Subcutaneous adipose tissue (tissue), 4 donors: ENCODE data around the gene MAPKAP1. TPM values are rescaled to one million over a fixed set of nuclear protein-coding genes. Genes with fewer than 3 reads are reported as not detected.

Source experiments
- total RNA-seq, 4 donors: library from RNA; depleted of rRNA; stranded (reverse); fragments of >200 nt; gene quantifications; one replicate each; pipeline ENCODE4 v1.1.0, GENCODE V29; 2016
- TF ChIP-seq, protein P1 (sequence below): fragments of 450-650 bp; IDR thresholded peaks from one replicate; pipeline ENCODE4 v1.5.1; 2016; ENCODE audit warnings: low read depth, mild to moderate bottlenecking, control low read depth, antibody characterized with exemption, moderate library complexity

MAPKAP1 gene
- total RNA-seq, 4 donors from 2014 or later = 64.4 to 146 (median 83.9) TPM

DNA sequence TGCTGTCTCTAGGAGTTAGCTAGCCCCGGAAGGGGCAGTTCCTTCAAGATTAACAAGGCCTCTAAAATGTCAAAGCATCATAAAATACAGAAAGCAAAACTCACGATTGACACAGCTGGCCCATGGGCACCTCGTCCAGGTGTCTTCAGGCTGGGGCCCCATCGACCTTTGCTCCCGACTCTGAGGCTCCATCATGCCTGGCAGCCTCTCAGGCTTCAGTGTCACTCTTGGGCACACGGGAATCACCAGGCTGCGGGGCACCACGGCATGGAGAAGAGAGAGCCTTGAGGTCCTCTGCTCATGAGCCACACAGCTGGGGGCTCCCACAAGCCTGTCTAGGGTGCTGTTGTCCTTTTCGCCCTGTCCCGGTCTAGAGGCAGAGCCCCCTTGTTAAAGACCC, 284.2 kb downstream of the MAPKAP1 start:
- TF ChIP-seq, protein P1, sequence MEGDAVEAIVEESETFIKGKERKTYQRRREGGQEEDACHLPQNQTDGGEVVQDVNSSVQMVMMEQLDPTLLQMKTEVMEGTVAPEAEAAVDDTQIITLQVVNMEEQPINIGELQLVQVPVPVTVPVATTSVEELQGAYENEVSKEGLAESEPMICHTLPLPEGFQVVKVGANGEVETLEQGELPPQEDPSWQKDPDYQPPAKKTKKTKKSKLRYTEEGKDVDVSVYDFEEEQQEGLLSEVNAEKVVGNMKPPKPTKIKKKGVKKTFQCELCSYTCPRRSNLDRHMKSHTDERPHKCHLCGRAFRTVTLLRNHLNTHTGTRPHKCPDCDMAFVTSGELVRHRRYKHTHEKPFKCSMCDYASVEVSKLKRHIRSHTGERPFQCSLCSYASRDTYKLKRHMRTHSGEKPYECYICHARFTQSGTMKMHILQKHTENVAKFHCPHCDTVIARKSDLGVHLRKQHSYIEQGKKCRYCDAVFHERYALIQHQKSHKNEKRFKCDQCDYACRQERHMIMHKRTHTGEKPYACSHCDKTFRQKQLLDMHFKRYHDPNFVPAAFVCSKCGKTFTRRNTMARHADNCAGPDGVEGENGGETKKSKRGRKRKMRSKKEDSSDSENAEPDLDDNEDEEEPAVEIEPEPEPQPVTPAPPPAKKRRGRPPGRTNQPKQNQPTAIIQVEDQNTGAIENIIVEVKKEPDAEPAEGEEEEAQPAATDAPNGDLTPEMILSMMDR = no peak

DNA sequence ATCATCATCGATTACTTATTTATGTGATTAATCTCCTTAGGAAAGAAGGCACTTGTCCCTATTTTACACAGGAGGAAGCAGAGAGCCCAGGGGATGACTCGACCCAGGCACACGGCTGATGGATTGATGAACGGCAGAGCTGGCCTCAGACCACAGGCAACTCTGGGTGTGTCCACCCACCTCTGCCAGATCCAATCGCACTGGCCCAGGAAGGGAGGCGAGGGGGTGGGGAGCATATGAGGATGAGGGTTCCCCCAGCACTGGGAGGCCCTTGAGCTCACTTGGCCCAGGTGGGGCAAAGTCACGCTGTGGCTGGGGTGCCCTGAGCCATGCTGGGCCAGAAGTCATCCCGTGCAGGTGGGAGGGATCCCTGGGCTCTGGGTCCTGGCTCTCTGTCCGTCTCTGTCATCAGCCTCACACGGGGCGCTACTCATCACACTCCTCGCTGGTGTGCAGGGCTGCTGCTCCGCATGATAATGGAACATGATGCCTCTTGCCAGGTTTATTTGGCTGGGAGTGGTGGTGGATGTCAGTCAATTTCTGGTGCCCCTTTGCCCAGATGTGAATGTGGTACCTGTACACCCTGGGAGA, 285.3 kb downstream of the MAPKAP1 start:
- TF ChIP-seq, protein P1 = no peak

DNA sequence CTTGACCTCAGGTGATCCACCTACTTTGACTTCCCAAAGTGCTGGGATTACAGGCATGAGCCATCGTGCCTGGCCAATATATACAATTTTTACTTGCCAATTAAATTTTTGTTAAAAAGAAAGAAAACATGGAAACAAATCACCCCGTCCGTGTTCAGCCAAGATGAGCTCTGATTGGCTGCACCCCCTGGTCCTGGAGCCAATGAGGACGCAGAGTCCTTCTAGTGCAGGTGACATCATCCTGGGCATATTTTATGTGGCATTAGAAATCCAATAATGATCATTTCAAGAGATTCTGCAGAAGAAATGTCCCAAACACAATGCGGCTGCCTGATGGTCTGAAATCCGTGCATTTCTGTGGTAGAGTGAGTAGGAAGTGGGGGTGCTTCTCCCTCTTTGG, 285.8 kb downstream of the MAPKAP1 start:
- TF ChIP-seq, protein P1 = no peak

DNA sequence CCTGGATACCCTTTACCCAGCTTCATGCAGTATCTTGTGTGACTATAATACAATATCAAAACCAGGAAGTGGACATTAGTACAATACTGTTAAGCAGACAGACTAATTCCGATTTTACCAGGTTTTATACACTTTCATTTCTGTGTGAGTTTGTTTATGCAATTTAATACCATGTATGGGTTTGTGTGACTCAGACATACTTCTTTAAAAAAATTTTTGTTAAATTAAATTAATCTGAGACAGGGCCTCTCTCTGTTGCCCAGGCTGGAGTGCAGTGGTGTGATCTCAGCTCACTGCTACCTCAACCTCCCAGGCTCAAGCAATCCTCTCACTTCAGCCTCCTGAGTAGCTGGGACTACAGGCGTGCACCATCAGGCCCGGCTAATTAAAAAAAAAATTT, 288.6 kb downstream of the MAPKAP1 start:
- TF ChIP-seq, protein P1 = no peak

DNA sequence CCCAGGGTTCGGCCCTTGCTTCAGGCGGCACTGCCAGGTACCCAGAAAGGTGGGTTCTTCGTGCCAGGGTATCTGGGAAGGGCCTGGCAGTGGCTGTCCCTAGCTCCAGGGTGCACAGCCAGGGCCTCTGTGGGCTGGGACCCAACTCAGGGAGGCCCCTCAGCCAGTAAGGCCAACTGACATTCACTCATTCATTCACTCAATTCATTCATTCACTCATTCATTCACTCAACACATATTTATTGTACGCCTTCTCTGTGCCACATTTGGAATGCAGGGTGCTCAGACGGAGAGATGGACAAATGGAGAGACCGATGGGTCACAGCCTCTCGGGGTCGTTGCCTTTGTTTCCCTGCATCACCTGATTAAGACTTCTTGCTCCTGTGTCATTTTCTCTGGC, 290.5 kb downstream of the MAPKAP1 start:
- TF ChIP-seq, protein P1 = no peak

DNA sequence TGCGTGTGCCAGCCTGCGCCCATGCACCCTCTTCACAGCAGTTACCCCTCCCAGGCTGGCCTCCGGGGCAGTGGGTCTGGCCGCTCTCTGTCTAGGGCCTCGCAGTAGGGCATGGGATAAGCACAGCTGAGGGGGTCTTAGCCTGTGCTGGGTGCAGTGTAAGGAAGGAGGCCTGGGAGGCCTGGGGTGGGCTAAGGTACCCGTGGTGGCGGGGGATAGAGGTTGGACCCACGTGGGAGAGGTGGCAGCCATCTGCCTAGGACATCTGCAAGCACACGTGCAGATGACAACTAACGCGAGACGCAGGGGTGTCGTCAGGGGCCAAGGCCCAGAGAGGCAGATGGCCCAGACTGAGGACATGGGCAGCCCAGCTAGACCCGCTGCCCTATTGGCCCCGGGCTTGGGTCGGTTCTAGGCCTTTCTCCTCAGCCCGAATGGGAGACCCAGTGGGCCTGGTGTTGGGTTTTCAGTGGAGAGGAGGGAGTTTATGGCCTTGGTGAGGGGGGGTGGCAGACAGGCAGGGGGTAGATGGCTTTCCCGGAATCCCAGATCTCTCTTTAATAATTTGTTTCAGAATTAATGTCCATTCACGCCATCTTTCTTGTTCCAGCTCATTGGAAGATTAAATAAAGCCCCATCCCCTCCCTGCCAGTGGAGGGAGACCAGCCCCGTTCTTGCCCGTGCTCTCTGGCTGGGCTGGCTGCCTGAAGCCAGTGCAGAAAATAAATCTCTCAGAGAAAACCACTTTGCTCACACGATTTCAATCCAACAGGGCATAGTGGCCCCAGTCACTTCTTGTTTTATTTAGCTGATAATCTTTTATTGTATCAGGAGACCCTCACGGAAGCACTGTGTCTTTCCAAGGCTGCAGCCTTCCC, 291.2 kb downstream of the MAPKAP1 start:
- TF ChIP-seq, protein P1 = no peak

DNA sequence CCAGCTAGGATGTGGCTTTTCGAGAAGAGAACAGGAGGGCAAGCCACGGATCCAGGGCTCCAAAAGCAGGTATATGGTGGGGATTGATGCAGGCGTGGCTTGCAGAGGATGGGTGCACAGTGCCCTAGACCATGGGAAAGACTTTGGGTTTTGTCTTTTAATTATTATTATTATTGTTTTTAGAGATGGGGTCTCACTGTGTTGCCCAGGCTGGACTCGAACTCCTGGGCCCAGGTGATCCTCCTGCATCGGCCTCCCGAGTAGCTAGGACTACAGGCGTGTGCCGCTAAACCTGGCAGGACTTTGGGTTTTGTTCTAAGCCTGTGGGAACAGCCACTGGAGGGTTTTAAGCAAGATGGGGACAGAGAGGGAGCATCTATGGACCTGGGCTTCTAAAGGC, 293.4 kb downstream of the MAPKAP1 start:
- TF ChIP-seq, protein P1 = no peak
